ENCODE measurements around the gene PYGB.

DNA sequence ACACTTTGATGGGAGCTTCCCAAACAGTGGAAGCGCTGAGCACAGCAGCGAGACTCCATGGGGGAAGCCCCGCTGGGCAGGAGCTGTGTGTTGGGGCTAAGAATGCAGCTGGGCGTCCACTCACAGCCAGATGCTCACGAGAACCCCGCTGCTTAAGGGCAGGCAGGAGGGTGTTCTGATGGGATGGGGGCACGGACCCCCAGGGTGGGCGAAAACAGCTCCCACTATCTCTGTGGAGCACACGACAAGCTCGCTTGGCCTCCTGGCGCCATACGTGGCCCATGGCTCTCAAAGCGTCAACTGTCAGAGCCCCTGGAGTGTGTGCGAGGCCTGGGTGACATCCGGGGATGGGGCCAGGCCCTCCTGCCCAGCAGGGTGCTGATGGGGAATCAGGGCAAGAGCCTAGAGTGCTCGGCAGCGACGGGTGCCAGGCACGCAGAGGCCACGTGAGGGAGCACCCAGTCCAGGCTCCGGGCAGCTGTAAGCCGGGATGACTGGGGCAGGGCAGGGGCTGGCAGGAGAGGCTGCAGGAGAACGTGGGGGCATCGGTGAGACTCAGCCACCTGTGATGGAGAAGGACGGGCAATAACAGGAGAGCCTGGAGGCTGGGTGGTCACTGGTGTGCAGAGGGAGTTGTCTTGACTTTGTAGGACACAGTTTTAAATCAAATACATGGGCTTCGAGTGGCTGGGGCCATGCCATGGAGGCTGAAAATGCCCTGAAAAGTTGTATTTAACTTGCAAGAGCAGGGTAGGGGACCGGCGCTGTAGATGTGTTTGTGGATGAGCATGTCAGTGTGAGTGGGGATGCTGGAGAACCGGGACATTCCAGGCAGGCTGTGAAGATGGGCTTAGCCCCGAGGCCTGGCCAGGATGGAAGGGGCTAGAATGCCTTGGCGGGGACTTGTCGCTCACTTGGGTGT is 27.3 kb downstream of the PYGB start:
- TF ChIP-seq POLR2A (IDR thresholded peaks at IDR 0.05) (no peak), CTCF (IDR thresholded peaks at IDR 0.05) (no peak), POLR2AphosphoS5 (IDR thresholded peaks at IDR 0.05; ENCODE audit: insufficient read depth in 1 of 2, low read depth in 1 of 2) (no peak)
